Rectal smooth muscle tissue (tissue), 1 donor: Measurements from ENCODE around the gene PRPS1L1.

Experiments
- H3K27ac ChIP-seq: one replicate; pipeline ENCODE4 v1.7.0; 2013; ENCODE audit warnings: low read depth, low read length, inconsistent platforms
- H3K27me3 ChIP-seq: one replicate; pipeline ENCODE4 v1.7.0; 2013; ENCODE audit warnings: low read length; ENCODE audit not compliant: control insufficient read depth, insufficient read depth
- H3K36me3 ChIP-seq: one replicate; pipeline ENCODE4 v1.7.0; 2013; ENCODE audit warnings: low read length; ENCODE audit not compliant: control insufficient read depth, insufficient read depth
- H3K4me1 ChIP-seq: one replicate; pipeline ENCODE4 v1.7.0; 2013; ENCODE audit warnings: low read length; ENCODE audit not compliant: control insufficient read depth, insufficient read depth
- H3K4me3 ChIP-seq: one replicate; pipeline ENCODE4 v1.7.0; 2013; ENCODE audit warnings: low read length
- H3K9ac ChIP-seq: one replicate; pipeline ENCODE4 v1.7.0; 2013; ENCODE audit warnings: low read length

The PRPS1L1 gene

GRCh38 chr7:17998692-17999091 is 29.0 kb downstream of the PRPS1L1 start:
- H3K36me3 ChIP-seq = no peaks in the 10 kb centered on the region
- H3K4me3 ChIP-seq = no peak overlapping the region
- no peaks in the 10 kb centered on the region for H3K27me3 ChIP-seq
- no peaks in the 10 kb centered on the region for H3K4me1 ChIP-seq
- no peak overlapping the region for H3K9ac ChIP-seq
- no peak overlapping the region for H3K27ac ChIP-seq

GRCh38 chr7:17996442-17997223 is 31.0 kb downstream of the PRPS1L1 start:
- H3K27ac ChIP-seq = no peak overlapping the region
- no peaks in the 10 kb centered on the region for H3K4me1 ChIP-seq
- H3K9ac ChIP-seq = no peak overlapping the region
- H3K36me3 ChIP-seq = no peaks in the 10 kb centered on the region
- H3K4me3 ChIP-seq = no peak overlapping the region
- H3K27me3 ChIP-seq = no peaks in the 10 kb centered on the region

GRCh38 chr7:17996040-17996439 is 31.6 kb downstream of the PRPS1L1 start:
- no peak overlapping the region for H3K9ac ChIP-seq
- no peak overlapping the region for H3K27ac ChIP-seq
- H3K36me3 ChIP-seq = no peaks in the 10 kb centered on the region
- no peaks in the 10 kb centered on the region for H3K27me3 ChIP-seq
- no peaks in the 10 kb centered on the region for H3K4me1 ChIP-seq
- H3K4me3 ChIP-seq = no peak overlapping the region

- Histone ChIP-seq H3K27ac (no peak overlapping the region), H3K27me3 (no peaks in the 10 kb centered on the region), H3K36me3 (no peaks in the 10 kb centered on the region), H3K9ac (no peak overlapping the region), H3K4me3 (no peak overlapping the region), H3K4me1 (no peaks in the 10 kb centered on the region)
Observed at GRCh38 chr7:17994079-17994850, 33.4 kb downstream of the PRPS1L1 start.

- no peaks in the 10 kb centered on the region for H3K36me3 ChIP-seq
- no peak overlapping the region for H3K4me3 ChIP-seq
- H3K4me1 ChIP-seq = no peaks in the 10 kb centered on the region
- H3K27ac ChIP-seq = no peak overlapping the region
- H3K27me3 ChIP-seq = no peaks in the 10 kb centered on the region
- H3K9ac ChIP-seq = no peak overlapping the region
Observed at GRCh38 chr7:17991866-17992648, 35.6 kb downstream of the PRPS1L1 start.

GRCh38 chr7:17990761-17991160 is 36.9 kb downstream of the PRPS1L1 start:
- no peak overlapping the region for H3K9ac ChIP-seq
- H3K36me3 ChIP-seq = no peaks in the 10 kb centered on the region
- no peaks in the 10 kb centered on the region for H3K4me1 ChIP-seq
- H3K27me3 ChIP-seq = no peaks in the 10 kb centered on the region
- H3K4me3 ChIP-seq = no peak overlapping the region
- no peak overlapping the region for H3K27ac ChIP-seq

GRCh38 chr7:17989546-17989945 is 38.1 kb downstream of the PRPS1L1 start:
- Histone ChIP-seq H3K36me3 (no peaks in the 10 kb centered on the region), H3K27ac (no peak overlapping the region), H3K27me3 (no peaks in the 10 kb centered on the region), H3K4me1 (no peaks in the 10 kb centered on the region), H3K9ac (no peak overlapping the region), H3K4me3 (no peak overlapping the region)

- H3K9ac ChIP-seq = no peak overlapping the region
- no peaks in the 10 kb centered on the region for H3K4me1 ChIP-seq
- H3K36me3 ChIP-seq = no peaks in the 10 kb centered on the region
- no peaks in the 10 kb centered on the region for H3K27me3 ChIP-seq
- H3K4me3 ChIP-seq = no peak overlapping the region
- H3K27ac ChIP-seq = no peak overlapping the region
Observed at GRCh38 chr7:17988858-17989257, 38.8 kb downstream of the PRPS1L1 start.

- Histone ChIP-seq H3K4me3 (no peak overlapping the region), H3K27ac (no peak overlapping the region), H3K36me3 (no peaks in the 10 kb centered on the region), H3K27me3 (no peaks in the 10 kb centered on the region), H3K9ac (no peak overlapping the region), H3K4me1 (no peaks in the 10 kb centered on the region)
Observed at GRCh38 chr7:17988141-17988540, 39.5 kb downstream of the PRPS1L1 start.

- no peak overlapping the region for H3K27ac ChIP-seq
- H3K4me1 ChIP-seq = no peaks in the 10 kb centered on the region
Observed at GRCh38 chr7:17986851-17987250, 40.8 kb downstream of the PRPS1L1 start.

GRCh38 chr7:17985473-17986239 is 42.0 kb downstream of the PRPS1L1 start:
- H3K27me3 ChIP-seq = no peaks in the 10 kb centered on the region
- no peak overlapping the region for H3K9ac ChIP-seq
- H3K36me3 ChIP-seq = no peaks in the 10 kb centered on the region
- H3K27ac ChIP-seq = no peak overlapping the region
- no peaks in the 10 kb centered on the region for H3K4me1 ChIP-seq
- H3K4me3 ChIP-seq = no peak overlapping the region

More at GRCh38 chr7:17986851-17987250, 40.8 kb downstream of the PRPS1L1 start:
- Histone ChIP-seq H3K4me3 (no peak overlapping the region), H3K36me3 (no peaks in the 10 kb centered on the region), H3K9ac (no peak overlapping the region), H3K27me3 (no peaks in the 10 kb centered on the region)

- Histone ChIP-seq H3K27ac (no peak overlapping the region), H3K4me3 (no peak overlapping the region), H3K9ac (no peak overlapping the region), H3K36me3 (no peaks in the 10 kb centered on the region), H3K4me1 (no peaks in the 10 kb centered on the region), H3K27me3 (no peaks in the 10 kb centered on the region)
Observed at GRCh38 chr7:17984288-17984687, 43.4 kb downstream of the PRPS1L1 start.
